Activated CD4-positive, alpha-beta T cell treated with anti-CD3 and anti-CD28 coated beads for 36 hours (primary cell): ENCODE measurements around the gene ACP7. TPM values are rescaled to one million over a fixed set of nuclear protein-coding genes. Genes with fewer than 3 reads are reported as not detected.
"Not testable (repeated sequence)": the region's sequence is repeated elsewhere in the genome, so short reads cannot be mapped to it uniquely, and the experiment has no call there.

ENCODE experiments used
- ATAC-seq: fragments of 200-7000 bp; cut with Tn5 transposase; one replicate; pipeline ENCODE4 v1.10.0; 2021; ENCODE audit warnings: mild to moderate bottlenecking, moderate library complexity
- CTCF ChIA-PET: fragments of 350-600 bp; sonication (Branson Sonifier 250); formaldehyde crosslinking; loops from one replicate; lab custom pipeline; 2021; ENCODE audit warnings: antibody characterized with exemption; lab: Charles Lee
- POLR2A ChIA-PET: fragments of 350-600 bp; sonication (Branson Sonifier 250); formaldehyde crosslinking; loops from one replicate; lab custom pipeline; 2021; ENCODE audit warnings: antibody characterized with exemption, inconsistent platforms; lab: Charles Lee
- DNase-seq: peaks from one replicate; pipeline ENCODE4 v3.0.0-alpha.2; 2020
- H3K27ac Mint-ChIP-seq: one replicate; pipeline ENCODE4 v1.8.0; 2021; ENCODE audit warnings: mixed read lengths
- H3K27me3 Mint-ChIP-seq: one replicate; pipeline ENCODE4 v1.8.0; 2021; ENCODE audit warnings: mixed read lengths
- H3K36me3 Mint-ChIP-seq: one replicate; pipeline ENCODE4 v1.8.0; 2021; ENCODE audit warnings: low read depth, mixed read lengths
- H3K4me1 Mint-ChIP-seq: one replicate; pipeline ENCODE4 v1.8.0; 2021; ENCODE audit warnings: mixed read lengths
- H3K4me3 Mint-ChIP-seq: one replicate; pipeline ENCODE4 v1.8.0; 2021; ENCODE audit warnings: mild to moderate bottlenecking, moderate library complexity, mixed read lengths
- H3K9me3 Mint-ChIP-seq: one replicate; pipeline ENCODE4 v1.8.0; 2021; ENCODE audit warnings: low read depth, mixed read lengths
- intact Hi-C, 2 experiments: fragments of 100-400 bp; cut with DNase I in 1 of 2; cut with micrococcal nuclease in 1 of 2; formaldehyde crosslinking; loops; one replicate each; pipeline versions ENCODE4 v1.14.2 to v1.15.1; 2022 to 2024; cut with DNase I, micrococcal nuclease
- total RNA-seq, 2 experiments: library from RNA; stranded (reverse); gene quantifications; one replicate each; pipeline ENCODE4 v1.2.3, GENCODE V29; 2021

Gene ACP7
- total RNA-seq, 2 experiments from 2014 or later: not detected

DNA sequence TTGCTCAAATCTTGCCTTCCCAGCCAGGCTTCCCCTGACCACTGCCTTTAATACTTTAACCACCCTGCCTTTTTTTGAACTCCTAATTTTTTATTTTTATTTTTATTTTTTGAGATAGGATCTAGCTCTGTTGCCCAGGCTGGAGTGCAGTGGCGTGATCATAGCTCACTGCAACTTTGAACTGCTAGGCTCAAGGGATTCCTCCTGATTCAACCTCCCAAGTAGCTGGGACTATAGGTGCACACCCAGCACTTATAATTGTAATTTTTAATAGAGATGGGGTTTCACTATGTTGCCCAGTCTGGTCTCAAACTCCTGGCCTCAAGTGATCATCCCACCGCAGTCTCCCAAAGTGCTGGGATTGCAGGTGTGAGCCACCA, 30.1 kb upstream of the ACP7 start:
- POLR2A ChIA-PET: no interaction called here
- intact Hi-C loops: loop anchor here in 1 of 2 experiments (5.0 kb wide), 1 partner anchor 133 kb away; no protein-coding TSS in a partner anchor
- CTCF ChIA-PET: interaction anchor here (0.7 kb wide), 1 partner anchor 33 kb away, joined by 3 read pairs; no protein-coding TSS in a partner anchor

DNA sequence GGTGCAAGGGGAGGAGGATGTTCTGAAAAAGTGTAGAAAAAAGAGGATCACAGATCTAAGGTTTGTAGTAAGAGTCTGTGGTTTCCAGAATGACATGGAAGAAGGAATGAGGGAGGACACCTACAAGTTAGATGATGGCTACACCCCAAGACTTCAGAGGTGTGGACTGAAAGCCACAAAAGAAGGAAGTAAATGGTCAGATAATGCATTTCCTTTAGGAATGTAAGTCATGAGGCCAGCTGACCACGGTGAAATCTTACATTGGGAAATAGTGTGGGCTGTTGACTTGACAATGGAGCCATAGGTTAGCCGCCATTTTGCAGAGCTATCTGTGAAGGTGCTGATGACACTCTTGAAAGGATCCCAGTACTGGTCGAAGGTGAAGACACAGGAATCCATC, 26.6 kb upstream of the ACP7 start:
- intact Hi-C loops: no loop called here
- ATAC-seq: no peak
- POLR2A ChIA-PET: no interaction called here
- H3K36me3 Mint-ChIP-seq: no peaks in the 10 kb centered on the region
- H3K4me1 Mint-ChIP-seq: peaks cover 2% of the 10 kb centered on the region
- H3K9me3 Mint-ChIP-seq: no peaks in the 10 kb centered on the region
- CTCF ChIA-PET: interaction anchor here (0.6 kb wide), 1 partner anchor 98 kb away, joined by 3 read pairs; no protein-coding TSS in a partner anchor
- H3K4me3 Mint-ChIP-seq: no peak overlapping the region
- DNase-seq: no peak
- H3K27ac Mint-ChIP-seq: no peak overlapping the region
- H3K27me3 Mint-ChIP-seq: peaks cover 8% of the 10 kb centered on the region

More for the DNA sequence above, 30.1 kb upstream of the ACP7 start:
- DNase-seq: no peak
- Mint-ChIP-seq H3K36me3 (no peaks in the 10 kb centered on the region), H3K4me3 (no peak overlapping the region), H3K27me3 (peaks cover 2% of the 10 kb centered on the region), H3K27ac (no peak overlapping the region), H3K9me3 (no peaks in the 10 kb centered on the region), H3K4me1 (no peaks in the 10 kb centered on the region)
- no peak for ATAC-seq

DNA sequence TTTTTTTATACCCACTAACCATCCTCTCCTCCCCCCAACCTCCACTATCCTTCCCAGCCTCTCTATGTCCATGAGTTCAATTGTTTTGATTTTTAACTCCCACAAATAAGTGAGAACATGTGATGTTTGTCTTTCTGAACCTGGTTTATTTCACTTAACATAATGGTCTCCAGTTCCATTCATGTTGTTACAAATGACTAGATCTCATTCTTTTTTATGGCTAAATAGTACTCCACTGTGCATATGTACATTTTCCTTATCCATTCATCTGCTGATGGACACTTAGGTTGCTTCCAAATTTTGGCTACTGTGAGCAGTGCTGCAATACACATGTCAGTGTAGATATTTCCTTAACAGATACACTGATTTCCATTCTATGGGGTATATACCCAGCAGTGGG, 24.9 kb upstream of the ACP7 start:
- Mint-ChIP-seq H3K4me3 (no peak overlapping the region), H3K36me3 (no peaks in the 10 kb centered on the region), H3K9me3 (no peaks in the 10 kb centered on the region), H3K4me1 (peaks cover 2% of the 10 kb centered on the region), H3K27ac (no peak overlapping the region), H3K27me3 (peaks cover 8% of the 10 kb centered on the region)
- ATAC-seq (no peak), DNase-seq (no peak)
- ChIA-PET POLR2A (no interaction called here), CTCF (no interaction called here)
- intact Hi-C loops: no loop called here

DNA sequence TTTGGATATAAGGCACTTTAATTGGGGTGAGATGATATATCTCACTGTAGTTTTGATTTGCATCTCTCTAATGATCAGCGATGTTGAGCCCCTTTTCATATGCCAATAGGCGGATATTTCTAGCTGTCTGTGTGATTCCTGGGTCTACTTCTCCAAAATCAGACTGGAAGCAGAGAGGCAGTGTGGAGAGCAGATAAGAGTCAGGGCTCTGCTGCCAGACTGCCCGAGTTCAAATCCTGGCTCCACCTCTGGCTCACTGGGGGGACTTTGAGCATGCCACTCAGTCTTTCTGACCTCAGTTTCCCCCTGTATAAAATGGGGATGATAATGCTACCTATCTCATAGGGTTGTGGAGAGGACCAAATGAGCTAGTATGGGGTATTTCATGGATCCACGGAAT, 24.0 kb upstream of the ACP7 start:
- Mint-ChIP-seq H3K4me3 (no peak overlapping the region), H3K36me3 (no peaks in the 10 kb centered on the region), H3K27ac (no peak overlapping the region), H3K9me3 (no peaks in the 10 kb centered on the region), H3K4me1 (peaks cover 2% of the 10 kb centered on the region), H3K27me3 (peaks cover 8% of the 10 kb centered on the region)
- ATAC-seq (no peak), DNase-seq (no peak)
- POLR2A ChIA-PET: no interaction called here
- CTCF ChIA-PET: no interaction called here
- intact Hi-C loops: no loop called here

DNA sequence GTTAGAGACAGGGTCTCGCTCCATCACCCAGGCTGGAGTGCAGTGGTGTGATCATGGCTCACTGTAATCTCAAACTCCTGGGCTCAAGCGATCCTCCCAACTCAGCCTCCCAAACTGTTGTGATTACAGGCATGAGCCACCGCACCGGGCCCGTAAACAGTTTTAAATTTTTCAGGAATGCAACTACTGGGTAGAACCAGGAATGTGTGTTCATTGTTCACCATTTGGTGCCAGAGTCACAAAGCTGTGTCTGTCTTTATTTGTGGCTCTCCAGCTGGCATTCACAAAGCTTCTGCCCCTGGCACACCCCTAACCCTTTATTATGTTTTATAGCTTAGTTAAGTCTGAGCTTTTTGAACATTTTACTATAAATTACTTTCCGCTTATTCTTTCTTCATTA, 19.8 kb upstream of the ACP7 start:
- Mint-ChIP-seq H3K27me3 (peaks cover 2% of the 10 kb centered on the region), H3K4me1 (peaks cover 2% of the 10 kb centered on the region), H3K27ac (no peak overlapping the region), H3K9me3 (no peaks in the 10 kb centered on the region), H3K4me3 (no peak overlapping the region), H3K36me3 (no peaks in the 10 kb centered on the region)
- intact Hi-C loops: no loop called here
- ATAC-seq: no peak
- POLR2A ChIA-PET: no interaction called here
- no peak for DNase-seq
- CTCF ChIA-PET: interaction anchor here (0.7 to 2.1 kb wide), 2 partner anchors 12 to 480 kb away, joined by 3 to 5 read pairs; no protein-coding TSS in a partner anchor

DNA sequence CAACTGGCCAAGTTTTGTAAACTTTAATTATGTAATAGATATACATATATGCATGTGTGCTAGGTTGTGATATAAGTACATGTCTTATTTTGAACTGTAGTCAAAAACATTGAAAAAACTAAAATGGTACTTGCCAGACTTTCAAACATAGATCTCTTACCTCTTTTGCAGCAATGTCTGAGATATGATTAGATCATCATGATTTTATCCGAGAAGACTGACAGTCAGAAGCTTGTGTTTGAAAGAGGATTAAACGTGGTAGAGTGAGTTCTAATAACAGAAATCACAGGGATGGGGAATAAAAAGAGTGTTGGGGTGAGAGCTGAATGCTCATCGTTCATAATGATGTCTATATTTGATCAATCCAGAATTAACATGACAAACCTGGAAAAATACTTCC, 18.2 kb upstream of the ACP7 start:
- Mint-ChIP-seq H3K36me3 (no peaks in the 10 kb centered on the region), H3K9me3 (no peaks in the 10 kb centered on the region), H3K4me1 (peaks cover 2% of the 10 kb centered on the region), H3K27ac (no peak overlapping the region), H3K4me3 (no peak overlapping the region), H3K27me3 (peaks cover 2% of the 10 kb centered on the region)
- ATAC-seq (no peak), DNase-seq (no peak)
- ChIA-PET CTCF (no interaction called here), POLR2A (no interaction called here)
- intact Hi-C loops: no loop called here

- no peak overlapping the region for H3K4me3 Mint-ChIP-seq
- H3K27me3 Mint-ChIP-seq: no peaks in the 10 kb centered on the region
- H3K27ac Mint-ChIP-seq: no peak overlapping the region
- H3K9me3 Mint-ChIP-seq: no peaks in the 10 kb centered on the region
- DNase-seq: no peak
- no peaks in the 10 kb centered on the region for H3K4me1 Mint-ChIP-seq
- intact Hi-C loops: no loop called here
- POLR2A ChIA-PET: no interaction called here
- no peak for ATAC-seq
- no peaks in the 10 kb centered on the region for H3K36me3 Mint-ChIP-seq
- CTCF ChIA-PET: interaction anchor here (0.6 to 1.9 kb wide), 2 partner anchors 15 to 106 kb away, joined by 4 to 7 read pairs; no protein-coding TSS in a partner anchor
Measured at GRCh38 chr19:39067104-39067503, 17.1 kb upstream of the ACP7 start.

DNA sequence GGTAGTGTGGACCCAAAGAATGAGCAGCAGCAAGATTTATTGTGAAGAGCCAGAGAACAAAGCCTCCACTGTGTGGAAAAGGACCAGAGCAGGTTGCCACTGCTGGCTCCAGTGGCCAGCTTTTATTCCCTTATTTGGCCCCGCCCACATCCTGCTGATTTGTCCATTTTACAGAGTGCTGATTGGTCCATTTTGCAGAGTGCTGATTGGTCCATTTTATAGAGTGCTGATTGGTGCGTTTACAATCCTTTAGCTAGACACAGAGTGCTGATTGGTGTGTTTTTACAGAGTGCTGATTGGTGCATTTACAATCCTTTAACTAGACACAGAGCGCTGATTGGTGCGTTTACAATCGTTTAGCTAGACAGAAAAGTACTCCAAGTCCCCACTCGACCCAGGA, 15.9 kb upstream of the ACP7 start:
- H3K9me3 Mint-ChIP-seq, intact Hi-C loops, POLR2A ChIA-PET, H3K4me3 Mint-ChIP-seq, H3K4me1 Mint-ChIP-seq, H3K27me3 Mint-ChIP-seq, ATAC-seq, H3K36me3 Mint-ChIP-seq, H3K27ac Mint-ChIP-seq: not testable (repeated sequence)
- CTCF ChIA-PET: interaction anchor here (1.2 to 1.9 kb wide), 2 partner anchors 10 to 17 kb away, joined by 4 to 7 read pairs; no protein-coding TSS in a partner anchor
- peak; percentile 19 for DNase-seq

DNA sequence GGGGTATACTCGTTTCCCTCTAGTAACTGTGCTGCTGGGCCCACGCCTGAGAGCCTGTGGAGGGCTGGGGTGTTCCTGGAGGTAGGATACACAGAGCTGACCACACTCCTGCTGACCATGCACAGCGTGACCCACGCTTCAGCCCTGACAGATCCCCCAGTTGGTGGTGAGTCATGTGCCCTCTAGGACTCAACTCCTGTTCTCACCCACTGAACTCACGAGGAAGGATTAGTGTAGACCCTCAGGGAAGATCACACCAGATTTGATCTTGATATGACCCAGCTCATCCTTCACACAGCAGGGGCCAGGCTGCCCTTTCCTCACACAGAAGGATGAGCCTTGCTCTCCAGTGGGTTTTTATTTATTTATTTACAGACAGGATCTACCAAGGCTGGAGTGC, 13.3 kb upstream of the ACP7 start:
- ATAC-seq (no peak), DNase-seq (no peak)
- no peak overlapping the region for H3K4me3 Mint-ChIP-seq
- no peak overlapping the region for H3K27ac Mint-ChIP-seq
- intact Hi-C loops: no loop called here
- CTCF ChIA-PET: no interaction called here
- no peaks in the 10 kb centered on the region for H3K9me3 Mint-ChIP-seq
- POLR2A ChIA-PET: no interaction called here
- H3K27me3 Mint-ChIP-seq: no peaks in the 10 kb centered on the region
- H3K4me1 Mint-ChIP-seq: peaks cover 16% of the 10 kb centered on the region
- H3K36me3 Mint-ChIP-seq: no peaks in the 10 kb centered on the region

DNA sequence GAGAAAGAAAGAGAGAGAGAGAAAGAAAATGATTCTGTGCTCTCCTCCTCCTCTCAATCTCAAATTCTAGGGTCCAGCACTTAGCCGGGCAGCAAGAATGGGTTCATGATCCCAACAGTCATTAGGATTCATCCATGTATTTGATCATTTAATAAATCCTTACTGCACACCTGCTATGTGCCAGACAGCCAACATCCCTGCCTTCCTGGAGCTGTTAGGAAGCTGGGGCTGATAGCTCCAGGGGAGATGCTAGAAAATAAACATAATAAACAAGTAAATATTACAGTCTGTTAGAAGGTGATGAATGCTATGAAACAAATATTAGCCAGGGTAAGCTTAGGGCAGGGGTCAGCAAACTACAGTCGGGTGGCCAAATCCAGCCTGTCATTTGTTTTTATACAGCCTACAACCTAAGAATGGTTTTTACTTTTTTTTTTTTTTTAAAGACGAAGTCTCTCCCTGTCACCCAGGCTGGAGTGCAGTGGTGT, 9.9 kb upstream of the ACP7 start:
- intact Hi-C loops: no loop called here
- ATAC-seq (no peak), DNase-seq (no peak)
- Mint-ChIP-seq H3K4me3 (peak overlapping the region; percentile 24), H3K27ac (peak overlapping the region; percentile 91), H3K9me3 (no peaks in the 10 kb centered on the region), H3K27me3 (no peaks in the 10 kb centered on the region), H3K36me3 (no peaks in the 10 kb centered on the region), H3K4me1 (peaks cover 16% of the 10 kb centered on the region)
- POLR2A ChIA-PET: no interaction called here
- CTCF ChIA-PET: interaction anchor here (0.5 to 2.1 kb wide), 3 partner anchors 22 to 144 kb away, joined by 3 to 10 read pairs (median 4); partner anchors contain the start of genes MRPS12 and SARS2

GRCh38 chr19:39074942-39075341, 9.2 kb upstream of the ACP7 start:
- no peak overlapping the region for H3K27ac Mint-ChIP-seq
- POLR2A ChIA-PET: no interaction called here
- DNase-seq: no peak
- no peak for ATAC-seq
- peaks cover 16% of the 10 kb centered on the region for H3K4me1 Mint-ChIP-seq
- H3K27me3 Mint-ChIP-seq: peaks cover 2% of the 10 kb centered on the region
- H3K9me3 Mint-ChIP-seq: no peaks in the 10 kb centered on the region
- intact Hi-C loops: no loop called here
- no peaks in the 10 kb centered on the region for H3K36me3 Mint-ChIP-seq
- no peak overlapping the region for H3K4me3 Mint-ChIP-seq
- CTCF ChIA-PET: interaction anchor here (0.5 to 2.1 kb wide), 2 partner anchors 23 to 123 kb away, joined by 3 to 10 read pairs; no protein-coding TSS in a partner anchor

DNA sequence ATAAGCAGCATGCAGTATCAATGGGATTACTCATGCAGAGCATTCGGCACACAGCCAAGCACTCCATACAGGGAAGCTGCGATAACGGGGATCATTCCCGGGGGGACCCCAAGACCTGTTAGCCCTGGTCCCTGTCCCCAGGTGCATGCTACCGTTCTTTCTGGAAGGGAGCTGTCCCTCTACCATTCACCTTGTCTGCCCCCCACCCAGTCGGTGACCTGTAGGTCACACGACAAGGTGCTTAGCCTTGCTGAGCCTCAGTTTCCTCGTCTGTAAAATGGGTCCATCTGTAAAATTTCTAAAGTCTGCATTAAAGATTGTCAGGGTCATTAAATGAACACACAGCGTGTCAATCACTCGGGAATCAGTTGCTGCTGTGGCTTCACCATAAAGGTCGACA, 6.8 kb upstream of the ACP7 start:
- CTCF ChIA-PET: interaction anchor here (1.4 kb wide), 1 partner anchor 9 kb away, joined by 4 read pairs; no protein-coding TSS in a partner anchor
- DNase-seq (no peak), ATAC-seq (no peak)
- POLR2A ChIA-PET: no interaction called here
- Mint-ChIP-seq H3K9me3 (no peaks in the 10 kb centered on the region), H3K4me3 (no peak overlapping the region), H3K27me3 (peaks cover 13% of the 10 kb centered on the region), H3K36me3 (no peaks in the 10 kb centered on the region), H3K4me1 (peaks cover 15% of the 10 kb centered on the region), H3K27ac (no peak overlapping the region)
- intact Hi-C loops: no loop called here
